ENCODE results near the gene FBLN2. TPM values are rescaled to one million over a fixed set of nuclear protein-coding genes. Genes with fewer than 3 reads are reported as not detected.

The FBLN2 gene
- total and polyA plus RNA-seq, 10 of the 15 experiments (the other 5 are each of a cell fraction or from before 2014, with no cell fraction given): 0.03 to 0.41 (median 0.12) TPM; not detected in 2

GRCh38 chr3:13512451-13512850, 36.5 kb upstream of the FBLN2 start:
- WGBS (ENCODE audit: insufficient coverage, insufficient replicate concordance, low lambda C conversion rate, missing lambda C conversion rate): 16% methylated on average over 7 of the region's 7 CpGs
- no TSS peak for BruUV-seq (replicated peaks)
- Histone ChIP-seq H3K4me1 (ENCODE audit: control insufficient read depth, insufficient read depth, low read length) (peaks cover 5% of the 10 kb centered on the region; the same call in 1 of the 2 replicates), H3K79me2 (ENCODE audit: control insufficient read depth, insufficient read depth, low read length) (no peaks in the 10 kb centered on the region), H3K27ac (ENCODE audit: control insufficient read depth, insufficient read depth) (no peak overlapping the region), H3K36me3 (ENCODE audit: control insufficient read depth in 2 of 2, insufficient read depth in 2 of 2, low read length in 1 of 2) (no peaks in the 10 kb centered on the region), H3K27me3 (replicated peaks in 1 of 2; ENCODE audit: control insufficient read depth in 2 of 2, insufficient read depth in 2 of 2, low read length in 1 of 2) (no peaks in the 10 kb centered on the region), H3K9ac (ENCODE audit: control insufficient read depth, insufficient read depth, low read length) (no peak overlapping the region), H4K20me1 (ENCODE audit: control insufficient read depth, insufficient read depth) (no peaks in the 10 kb centered on the region), H3K9me3 (replicated peaks; ENCODE audit: control insufficient read depth, insufficient read depth, low read length) (no peaks in the 10 kb centered on the region), H2AFZ (ENCODE audit: control insufficient read depth, low read depth, low read length) (peak overlapping the region; percentile 7; the same call in 1 of the 2 replicates), H3K4me3 (no peak overlapping the region), H3K4me2 (ENCODE audit: control insufficient read depth, insufficient read depth) (no peak overlapping the region)
- FAIRE-seq: no peak
- POLR2A ChIA-PET: no interaction called here
- in situ Hi-C loops (cut with MboI): no loop called here
- SMC1A ChIA-PET (ENCODE audit: uncharacterized antibody, unreplicated experiment): no interaction called here
- no peak for DNase-seq (ENCODE audit: low read depth, low spot score)
- RAD21 ChIA-PET (ENCODE audit: unreplicated experiment): no interaction called here
- ATAC-seq: no peak; the same call in 1 of the 3 replicates
- CTCF ChIA-PET: interaction anchor here (0.6 to 2.3 kb wide), 3 partner anchors 17 to 137 kb away, joined by 3 to 5 read pairs (median 3); no protein-coding TSS in a partner anchor
- intact Hi-C loops (cut with micrococcal nuclease; ENCODE audit: unreplicated experiment): no loop called here
- TF ChIP-seq IKZF1 (conservative IDR thresholded peaks at IDR 0.05) (no peak), CHD4 (IDR thresholded peaks at IDR 0.05) (no peak), PAX8 (IDR thresholded peaks at IDR 0.05) (no peak), PBX3 (IDR thresholded peaks at IDR 0.05; ENCODE audit: insufficient replicate concordance, low read depth, low read length) (no peak), MEF2B (IDR thresholded peaks at IDR 0.05; ENCODE audit: partially characterized antibody, poor library complexity, severe bottlenecking) (no peak), GATAD2B (conservative IDR thresholded peaks at IDR 0.05; ENCODE audit: low read depth) (no peak), USF1 (IDR thresholded peaks at IDR 0.05; ENCODE audit: borderline replicate concordance, extremely low read length, insufficient read depth, low read depth, low read length) (no peak), SKIL (IDR thresholded peaks at IDR 0.05; ENCODE audit: low read depth, poor library complexity, severe bottlenecking) (no peak), E4F1 (IDR thresholded peaks at IDR 0.05; ENCODE audit: borderline replicate concordance, partially characterized antibody) (no peak), ZNF274 (IDR thresholded peaks at IDR 0.05; ENCODE audit: insufficient read depth, insufficient read length) (no peak), BCL3 (IDR thresholded peaks at IDR 0.05; ENCODE audit: borderline replicate concordance, insufficient read depth, low read depth, low read length, poor library complexity, severe bottlenecking) (no peak), YY1 (IDR thresholded peaks at IDR 0.05; ENCODE audit: low read depth, low read length) (no peak), RAD21 (IDR thresholded peaks at IDR 0.05; ENCODE audit: insufficient read depth, low read depth, low read length) (no peak), MTA2 (IDR thresholded peaks at IDR 0.05; ENCODE audit: low read depth) (no peak)

Data from GM12878 (cell line).